Trophoblast cell (in vitro differentiated cells and primary cell): Measurements from ENCODE around the gene PEAK3.

Source experiments
- DNase-seq, 2 donors: peaks; one replicate each; pipeline ENCODE4 v3.0.0-alpha.2; 2016
- H2AFZ ChIP-seq: 2 replicates; pipeline ENCODE4 v1.6.1; 2013; ENCODE audit warnings: low read length, moderate library complexity, mild to moderate bottlenecking; ENCODE audit not compliant: insufficient read depth, poor library complexity
- H2AK5ac ChIP-seq: 2 replicates; pipeline ENCODE4 v1.6.1; 2013; ENCODE audit warnings: mild to moderate bottlenecking, low read length
- H2BK120ac ChIP-seq: 2 replicates; pipeline ENCODE4 v1.6.1; 2013; ENCODE audit warnings: low read length, mild to moderate bottlenecking, moderate library complexity; ENCODE audit not compliant: insufficient read depth, poor library complexity
- H2BK12ac ChIP-seq: 2 replicates; pipeline ENCODE4 v1.6.1; 2013; ENCODE audit warnings: mild to moderate bottlenecking, low read length, moderate library complexity
- H2BK5ac ChIP-seq: 2 replicates; pipeline ENCODE4 v1.6.1; 2013; ENCODE audit warnings: low read length, low read depth, moderate library complexity, mild to moderate bottlenecking; ENCODE audit not compliant: poor library complexity
- H3K14ac ChIP-seq: 2 replicates; pipeline ENCODE4 v1.6.1; 2013; ENCODE audit warnings: mild to moderate bottlenecking, low read length
- H3K18ac ChIP-seq: 2 replicates; pipeline ENCODE4 v1.6.1; 2013; ENCODE audit warnings: mild to moderate bottlenecking, low read length
- H3K23ac ChIP-seq: 2 replicates; pipeline ENCODE4 v1.6.1; 2013; ENCODE audit warnings: low read length
- H3K27ac ChIP-seq: 2 replicates; pipeline ENCODE4 v1.5.1; 2013; ENCODE audit warnings: low read depth, mild to moderate bottlenecking, inconsistent platforms, low read length, moderate library complexity
- H3K27me3 ChIP-seq: 2 replicates; pipeline ENCODE4 v1.6.1; 2013; ENCODE audit warnings: inconsistent platforms, mild to moderate bottlenecking, low read length, moderate library complexity; ENCODE audit not compliant: insufficient read depth
- H3K36me3 ChIP-seq, 2 experiments: 1 replicate in 1 of 2; 2 replicates in 1 of 2; pipeline ENCODE4 v1.6.1; 2013; ENCODE audit warnings: low read length in 2 of 2, mild to moderate bottlenecking in 2 of 2, moderate library complexity in 1 of 2; ENCODE audit not compliant: insufficient read depth in 2 of 2, control insufficient read depth in 1 of 2
- H3K4ac ChIP-seq: 2 replicates; pipeline ENCODE4 v1.6.1; 2013; ENCODE audit warnings: low read depth, mild to moderate bottlenecking, low read length, moderate library complexity
- H3K4me1 ChIP-seq, 2 experiments: 1 replicate in 1 of 2; 2 replicates in 1 of 2; pipeline ENCODE4 v1.6.1; 2013; ENCODE audit warnings: low read length in 2 of 2, mild to moderate bottlenecking in 2 of 2, moderate library complexity in 1 of 2; ENCODE audit not compliant: insufficient read depth in 2 of 2, control insufficient read depth in 1 of 2
- H3K4me2 ChIP-seq: 2 replicates; pipeline ENCODE4 v1.6.1; 2013; ENCODE audit warnings: inconsistent platforms, mild to moderate bottlenecking, low read length, moderate library complexity
- H3K4me3 ChIP-seq: 2 replicates; pipeline ENCODE4 v1.5.1; 2013; ENCODE audit warnings: mild to moderate bottlenecking, low read depth, low read length, inconsistent platforms
- H3K79me1 ChIP-seq: one replicate; pipeline ENCODE4 v1.6.1; 2013; ENCODE audit warnings: low read length
- H3K79me2 ChIP-seq: 2 replicates; pipeline ENCODE4 v1.6.1; 2013; ENCODE audit warnings: low read length, mild to moderate bottlenecking; ENCODE audit not compliant: control insufficient read depth, insufficient read depth, poor library complexity
- H3K9ac ChIP-seq: 2 replicates; pipeline ENCODE4 v1.6.1; 2013; ENCODE audit warnings: mild to moderate bottlenecking, low read length
- H3K9me3 ChIP-seq: 2 replicates; pipeline ENCODE4 v1.6.1; 2013; ENCODE audit warnings: low read depth, mild to moderate bottlenecking, control low read depth, inconsistent platforms, low read length; ENCODE audit not compliant: insufficient read depth
- H4K12ac ChIP-seq: 2 replicates; pipeline ENCODE4 v1.6.1; 2013; ENCODE audit warnings: low read depth, mild to moderate bottlenecking, low read length, moderate library complexity
- H4K8ac ChIP-seq: 2 replicates; pipeline ENCODE4 v1.6.1; 2013; ENCODE audit warnings: low read depth, mild to moderate bottlenecking, low read length, moderate library complexity
- H4K91ac ChIP-seq: one replicate; pipeline ENCODE4 v1.6.1; 2013; ENCODE audit warnings: low read depth, mild to moderate bottlenecking, low read length, moderate library complexity
- WGBS: extraction: QIAGEN DNeasy Blood & Tissue Kit; methylation state at CpG from one replicate; pipeline ENCODE4 v1.1.7; 2013; ENCODE audit warnings: missing lambda C conversion rate; ENCODE audit not compliant: insufficient read length, insufficient coverage; ENCODE audit errors: extremely low coverage; 5-methylcytosine and 5-hydroxymethylcytosine counted together

The PEAK3 gene

GRCh38 chr19:2228157-2229030, 53.6 kb downstream of the PEAK3 start:
- Histone ChIP-seq H3K4me1 (no peaks in the 10 kb centered on the region), H3K4me3 (no peak overlapping the region), H4K8ac (no peak overlapping the region), H3K79me2 (no peaks in the 10 kb centered on the region), H3K4ac (no peak overlapping the region), H2AFZ (no peak overlapping the region), H2BK12ac (no peak overlapping the region), H3K79me1 (no peaks in the 10 kb centered on the region), H2BK5ac (no peak overlapping the region), H3K14ac (no peak overlapping the region), H3K27ac (no peak overlapping the region), H3K18ac (no peak overlapping the region), H3K4me2 (no peak overlapping the region), H3K36me3 (peaks cover 82 to 84% of the 10 kb centered on the region in 2 experiments), H3K9ac (no peak overlapping the region), H4K12ac (no peak overlapping the region), H3K9me3 (peaks cover 5% of the 10 kb centered on the region), H4K91ac (no peak overlapping the region), H2AK5ac (no peak overlapping the region), H3K27me3 (no peaks in the 10 kb centered on the region), H3K23ac (no peak overlapping the region), H2BK120ac (no peak overlapping the region)
- no peak for DNase-seq
- WGBS: no CpG with 5 or more reads among the region's 48 CpGs

GRCh38 chr19:2227415-2228156, 54.4 kb downstream of the PEAK3 start:
- Histone ChIP-seq H2BK120ac (no peak overlapping the region), H3K27ac (no peak overlapping the region), H3K36me3 (peaks cover 76 to 82% of the 10 kb centered on the region in 2 experiments), H3K79me2 (no peaks in the 10 kb centered on the region), H4K8ac (no peak overlapping the region), H4K12ac (no peak overlapping the region), H3K79me1 (no peaks in the 10 kb centered on the region), H2BK5ac (no peak overlapping the region), H3K14ac (no peak overlapping the region), H3K4ac (no peak overlapping the region), H3K4me3 (no peak overlapping the region), H3K9me3 (peaks cover 5% of the 10 kb centered on the region), H3K9ac (no peak overlapping the region), H3K18ac (no peak overlapping the region), H3K27me3 (no peaks in the 10 kb centered on the region), H3K4me1 (no peaks in the 10 kb centered on the region), H3K4me2 (no peak overlapping the region), H2AK5ac (no peak overlapping the region), H3K23ac (no peak overlapping the region), H2AFZ (no peak overlapping the region), H4K91ac (no peak overlapping the region), H2BK12ac (no peak overlapping the region)
- DNase-seq: no peak
- WGBS: no CpG with 5 or more reads among the region's 67 CpGs

- no CpG with 5 or more reads among the region's 53 CpGs for WGBS
- H2AK5ac ChIP-seq: no peak overlapping the region
- H3K27me3 ChIP-seq: no peaks in the 10 kb centered on the region
- H4K8ac ChIP-seq: no peak overlapping the region
- H3K79me2 ChIP-seq: no peaks in the 10 kb centered on the region
- no peaks in the 10 kb centered on the region for H3K4me1 ChIP-seq
- H3K4me3 ChIP-seq: no peak overlapping the region
- peaks cover 77 to 83% of the 10 kb centered on the region in 2 experiments for H3K36me3 ChIP-seq
- no peak overlapping the region for H2BK12ac ChIP-seq
- H3K4ac ChIP-seq: no peak overlapping the region
- no peak for DNase-seq
- H2AFZ ChIP-seq: no peak overlapping the region
- H3K14ac ChIP-seq: no peak overlapping the region
- H3K9me3 ChIP-seq: peaks cover 5% of the 10 kb centered on the region
- H4K12ac ChIP-seq: no peak overlapping the region
- H4K91ac ChIP-seq: no peak overlapping the region
- no peaks in the 10 kb centered on the region for H3K79me1 ChIP-seq
- H3K18ac ChIP-seq: no peak overlapping the region
- H2BK120ac ChIP-seq: no peak overlapping the region
- no peak overlapping the region for H3K9ac ChIP-seq
- H3K27ac ChIP-seq: no peak overlapping the region
- no peak overlapping the region for H2BK5ac ChIP-seq
- no peak overlapping the region for H3K4me2 ChIP-seq
- H3K23ac ChIP-seq: no peak overlapping the region
Measured at GRCh38 chr19:2226840-2227360, 55.1 kb downstream of the PEAK3 start.

- H3K79me2 ChIP-seq: no peaks in the 10 kb centered on the region
- H3K9ac ChIP-seq: no peak overlapping the region
- no peak for DNase-seq
- no peak overlapping the region for H2BK12ac ChIP-seq
- H4K91ac ChIP-seq: no peak overlapping the region
- no CpG with 5 or more reads among the region's 59 CpGs for WGBS
- no peak overlapping the region for H4K12ac ChIP-seq
- H3K36me3 ChIP-seq: peaks cover 77 to 81% of the 10 kb centered on the region in 2 experiments
- H3K14ac ChIP-seq: no peak overlapping the region
- no peak overlapping the region for H3K23ac ChIP-seq
- H3K4me3 ChIP-seq: no peak overlapping the region
- no peak overlapping the region for H2BK5ac ChIP-seq
- no peaks in the 10 kb centered on the region for H3K27me3 ChIP-seq
- no peak overlapping the region for H4K8ac ChIP-seq
- H2AK5ac ChIP-seq: no peak overlapping the region
- no peak overlapping the region for H2BK120ac ChIP-seq
- H3K4me1 ChIP-seq: no peaks in the 10 kb centered on the region
- H3K9me3 ChIP-seq: peaks cover 5% of the 10 kb centered on the region
- no peak overlapping the region for H3K18ac ChIP-seq
- H3K79me1 ChIP-seq: no peaks in the 10 kb centered on the region
- no peak overlapping the region for H3K27ac ChIP-seq
- H3K4me2 ChIP-seq: no peak overlapping the region
- no peak overlapping the region for H2AFZ ChIP-seq
- H3K4ac ChIP-seq: no peak overlapping the region
Measured at GRCh38 chr19:2226051-2226839, 55.7 kb downstream of the PEAK3 start.
